ENCODE data around the gene PRRC2A. TPM values are rescaled to one million over a fixed set of nuclear protein-coding genes. Genes with fewer than 3 reads are reported as not detected.

The PRRC2A gene
- total RNA-seq, 4 donors from 2014 or later, result 57.4 to 131 (median 73.7) TPM

DNA sequence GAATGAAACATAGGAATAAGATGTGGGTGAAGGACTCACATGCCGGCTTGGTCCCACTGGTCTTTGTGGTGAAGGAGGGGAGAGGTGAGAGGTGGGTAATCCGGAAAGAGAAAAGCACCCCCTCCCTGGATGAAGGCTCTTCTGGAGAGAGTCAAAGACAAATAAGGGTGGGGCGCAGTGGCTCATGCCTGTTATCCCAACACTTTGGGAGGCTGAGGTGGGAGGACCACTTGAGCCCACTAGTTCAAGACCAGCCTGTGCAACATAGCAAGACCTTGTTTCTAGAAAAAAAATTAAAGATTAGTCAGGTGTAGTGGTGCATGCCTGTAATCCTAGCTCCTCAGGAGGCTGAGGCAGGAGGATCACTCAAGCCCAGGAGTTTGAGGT lies 41.4 kb upstream of the PRRC2A start:
- no peak for TF ChIP-seq POLR2A (IDR thresholded peaks at IDR 0.05)
- TF ChIP-seq, protein P1, sequence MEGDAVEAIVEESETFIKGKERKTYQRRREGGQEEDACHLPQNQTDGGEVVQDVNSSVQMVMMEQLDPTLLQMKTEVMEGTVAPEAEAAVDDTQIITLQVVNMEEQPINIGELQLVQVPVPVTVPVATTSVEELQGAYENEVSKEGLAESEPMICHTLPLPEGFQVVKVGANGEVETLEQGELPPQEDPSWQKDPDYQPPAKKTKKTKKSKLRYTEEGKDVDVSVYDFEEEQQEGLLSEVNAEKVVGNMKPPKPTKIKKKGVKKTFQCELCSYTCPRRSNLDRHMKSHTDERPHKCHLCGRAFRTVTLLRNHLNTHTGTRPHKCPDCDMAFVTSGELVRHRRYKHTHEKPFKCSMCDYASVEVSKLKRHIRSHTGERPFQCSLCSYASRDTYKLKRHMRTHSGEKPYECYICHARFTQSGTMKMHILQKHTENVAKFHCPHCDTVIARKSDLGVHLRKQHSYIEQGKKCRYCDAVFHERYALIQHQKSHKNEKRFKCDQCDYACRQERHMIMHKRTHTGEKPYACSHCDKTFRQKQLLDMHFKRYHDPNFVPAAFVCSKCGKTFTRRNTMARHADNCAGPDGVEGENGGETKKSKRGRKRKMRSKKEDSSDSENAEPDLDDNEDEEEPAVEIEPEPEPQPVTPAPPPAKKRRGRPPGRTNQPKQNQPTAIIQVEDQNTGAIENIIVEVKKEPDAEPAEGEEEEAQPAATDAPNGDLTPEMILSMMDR (IDR thresholded peaks at IDR 0.05), result no peak
- intact Hi-C loops (cut with DNase I; ENCODE audit: low total_unique reads), result no loop called here
- no peak for DNase-seq (ENCODE audit: low spot score in 2 of 2)
- WGBS, 2 donors, result 86 to 92% methylated on average over 3 of the region's 3 CpGs
- no peak overlapping the region for H3K4me3 ChIP-seq (ENCODE audit: low read depth, poor library complexity, severe bottlenecking)

DNA sequence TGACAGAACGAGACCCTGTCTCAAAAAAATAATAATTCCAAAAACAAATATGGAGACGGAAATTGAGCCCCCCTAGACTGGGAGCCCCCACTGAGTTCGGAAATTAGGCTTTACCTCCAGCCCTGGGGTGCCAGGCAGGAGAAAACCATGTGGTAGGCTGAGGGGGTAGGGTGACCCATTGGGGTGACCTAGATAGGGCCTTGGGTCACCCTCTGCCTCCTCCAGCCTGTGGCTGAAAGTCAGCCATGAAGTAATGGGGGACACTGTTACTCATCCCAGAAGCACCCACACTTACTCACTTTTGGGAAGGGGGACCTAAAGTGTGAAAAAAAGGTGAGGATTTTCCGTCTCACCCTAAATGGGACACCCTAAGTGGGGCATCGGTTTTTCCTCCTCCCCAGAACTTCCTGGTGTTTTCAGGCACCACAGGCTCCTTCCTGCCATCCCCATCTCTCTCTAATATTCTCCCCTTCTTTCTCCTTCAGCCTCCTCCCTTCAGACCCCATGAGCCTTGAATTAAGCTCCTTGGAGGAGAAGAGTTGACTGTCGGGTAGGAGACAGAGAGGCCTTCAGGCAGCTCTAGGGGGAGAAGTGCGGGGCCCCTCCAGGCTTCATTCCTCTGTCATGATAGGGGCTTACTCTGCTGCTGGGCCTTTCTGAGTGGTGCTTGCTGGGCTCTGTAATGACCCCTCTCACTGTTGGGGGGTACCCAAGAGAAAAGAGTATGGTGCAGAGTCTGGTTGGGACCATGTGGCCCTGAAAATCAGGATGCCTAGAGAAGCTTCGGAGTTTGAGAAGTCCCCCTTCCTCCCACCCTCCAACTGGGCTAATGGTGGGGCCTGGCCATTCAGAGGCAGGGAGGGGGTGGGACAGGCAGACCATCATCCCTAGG lies 40.7 kb upstream of the PRRC2A start:
- TF ChIP-seq, protein P1 (IDR thresholded peaks at IDR 0.05), result no peak
- TF ChIP-seq POLR2A (IDR thresholded peaks at IDR 0.05), result no peak
- WGBS, 2 donors, result 91% methylated on average over 8 of the region's 8 CpGs
- DNase-seq (ENCODE audit: low spot score in 2 of 2), result peak in 1 of 2 donors; percentile 71
- no peak overlapping the region for H3K4me3 ChIP-seq (ENCODE audit: low read depth, poor library complexity, severe bottlenecking)
- intact Hi-C loops (cut with DNase I; ENCODE audit: low total_unique reads), result no loop called here

DNA sequence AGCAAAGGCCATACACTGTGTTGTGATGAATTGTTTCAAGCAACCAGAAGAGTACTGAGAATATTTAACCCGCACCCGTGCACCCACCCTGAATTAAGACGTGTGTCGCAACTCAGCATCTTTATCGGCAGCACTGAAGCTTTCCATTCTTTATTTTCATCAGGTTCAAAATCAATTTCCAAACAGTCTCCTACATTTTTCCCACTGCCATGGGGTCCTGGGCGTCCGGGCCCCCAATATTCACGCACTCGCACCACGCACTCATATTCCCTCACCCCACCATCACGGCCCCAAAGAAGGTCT lies 40.1 kb upstream of the PRRC2A start:
- TF ChIP-seq POLR2A (IDR thresholded peaks at IDR 0.05), result no peak
- TF ChIP-seq, protein P1 (IDR thresholded peaks at IDR 0.05), result no peak
- intact Hi-C loops (cut with DNase I; ENCODE audit: low total_unique reads), result no loop called here
- DNase-seq (ENCODE audit: low spot score in 2 of 2), result no peak
- 34 to 37% methylated on average over 11 of the region's 11 CpGs for WGBS, 2 donors
- no peak overlapping the region for H3K4me3 ChIP-seq (ENCODE audit: low read depth, poor library complexity, severe bottlenecking)

DNA sequence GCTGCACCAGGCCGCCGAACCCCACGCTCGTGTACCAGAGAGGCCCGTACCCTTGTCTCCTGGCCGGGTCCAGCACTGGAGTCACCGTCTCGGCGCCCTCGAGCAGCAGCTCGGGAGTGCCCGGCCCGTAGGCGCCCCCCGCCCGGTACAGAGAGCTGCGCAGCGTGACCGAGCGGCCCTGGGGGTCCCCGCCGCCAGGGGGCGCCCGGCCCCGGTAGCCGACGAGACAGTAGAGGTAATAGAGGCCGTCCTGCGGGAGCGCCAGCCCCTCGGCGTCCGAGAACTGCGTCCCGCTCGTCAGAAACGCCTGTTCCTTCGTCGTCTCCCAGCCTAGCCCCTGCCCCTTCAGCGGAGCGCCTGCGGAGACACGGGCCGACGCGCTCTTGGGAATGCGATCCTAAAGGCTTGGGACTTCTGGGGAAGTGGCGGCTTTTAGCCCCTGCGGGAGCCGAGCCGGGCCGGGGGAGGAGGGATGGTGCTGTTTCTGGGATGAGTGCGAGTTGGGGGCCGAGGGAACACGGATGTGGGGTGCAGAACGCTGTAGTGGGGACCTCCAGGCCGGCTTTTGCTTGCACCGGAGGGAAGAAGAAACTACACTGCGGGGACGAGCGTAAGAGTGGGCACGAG lies 39.6 kb upstream of the PRRC2A start:
- TF ChIP-seq POLR2A (IDR thresholded peaks at IDR 0.05), result no peak
- TF ChIP-seq, protein P1 (IDR thresholded peaks at IDR 0.05), result peak in 1 of 3 donors; percentile 93
- intact Hi-C loops (cut with DNase I; ENCODE audit: low total_unique reads), result no loop called here
- WGBS, 2 donors, result 0 to 2% methylated on average over 27 to 51 of the region's 62 CpGs
- peak overlapping the region; percentile 70 for H3K4me3 ChIP-seq (ENCODE audit: low read depth, poor library complexity, severe bottlenecking)
- DNase-seq (ENCODE audit: low spot score in 2 of 2), result peak; percentile 71 to 97

DNA sequence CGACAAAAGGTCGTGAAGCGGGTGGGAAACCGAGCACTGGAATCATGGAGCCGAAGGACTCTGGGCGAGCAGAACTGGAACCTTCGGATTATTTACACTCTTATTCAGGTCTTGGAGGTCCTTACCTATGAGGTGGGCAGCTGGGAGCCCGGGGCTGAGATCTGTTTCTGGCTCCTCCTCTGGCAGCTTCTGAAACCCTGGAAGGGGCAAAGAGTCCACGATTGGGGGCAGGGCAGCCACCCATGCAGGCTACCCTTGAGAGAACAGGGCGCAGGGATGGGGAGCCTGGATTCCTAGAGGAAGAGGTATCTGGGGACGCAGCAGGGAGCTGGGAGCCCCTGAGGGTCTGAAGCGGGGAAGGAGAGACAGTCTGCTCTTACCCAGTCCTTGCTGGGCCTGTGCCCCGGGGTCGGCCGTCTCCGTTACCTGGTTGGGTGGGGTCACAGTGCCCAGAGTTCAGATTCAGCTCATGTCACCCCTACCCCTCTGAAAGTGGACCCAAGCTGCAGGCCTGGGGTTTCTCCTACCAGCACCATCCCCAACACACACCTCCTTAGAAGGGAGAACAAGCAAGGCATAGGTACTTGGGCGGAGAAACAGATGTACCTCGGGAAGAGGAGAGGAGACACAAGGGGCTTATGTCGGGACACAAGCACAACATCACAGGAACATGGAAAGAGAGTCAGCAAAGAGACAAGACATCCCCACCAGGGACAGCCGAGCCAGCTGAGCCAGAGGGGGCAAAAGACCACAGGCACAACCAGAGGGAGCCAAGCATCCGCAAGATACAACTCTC lies 38.9 kb upstream of the PRRC2A start:
- TF ChIP-seq, protein P1 (IDR thresholded peaks at IDR 0.05), result no peak
- TF ChIP-seq POLR2A (IDR thresholded peaks at IDR 0.05), result no peak
- intact Hi-C loops (cut with DNase I; ENCODE audit: low total_unique reads), result no loop called here
- peak in 1 of 2 donors; percentile 86 for DNase-seq (ENCODE audit: low spot score in 2 of 2)
- peak overlapping the region; percentile 70 for H3K4me3 ChIP-seq (ENCODE audit: low read depth, poor library complexity, severe bottlenecking)
- 13 to 21% methylated on average over 17 to 20 of the region's 21 CpGs for WGBS, 2 donors

Data from lower leg skin (tissue), 4 donors.